Mucosa of descending colon (tissue), 3 donors: ENCODE data around the gene TMEM164. TPM values are rescaled to one million over a fixed set of nuclear protein-coding genes. Genes with fewer than 3 reads are reported as not detected.

Source experiments
- ATAC-seq: fragments of 200-7000 bp; cut with Tn5 transposase; one replicate; pipeline ENCODE4 v1.9.1; 2020; ENCODE audit warnings: mild to moderate bottlenecking, moderate library complexity
- DNase-seq, 3 donors: peaks; one replicate each; pipeline ENCODE4 v3.0.0-alpha.2; 2020
- H3K36me3 ChIP-seq: fragments of 200-600 bp; one replicate; pipeline ENCODE4 v1.8.0; 2021; ENCODE audit warnings: low read depth, mild to moderate bottlenecking
- H3K4me1 ChIP-seq: fragments of 200-600 bp; one replicate; pipeline ENCODE4 v1.8.0; 2021; ENCODE audit warnings: low read depth, mild to moderate bottlenecking
- H3K4me3 ChIP-seq: fragments of 200-600 bp; one replicate; pipeline ENCODE4 v1.8.0; 2021; ENCODE audit warnings: mild to moderate bottlenecking
- H3K9me3 ChIP-seq: fragments of 200-600 bp; one replicate; pipeline ENCODE4 v1.8.0; 2021; ENCODE audit warnings: mild to moderate bottlenecking
- intact Hi-C, 2 donors: fragments of 100-400 bp; cut with DNase I in 1 of 2; cut with micrococcal nuclease in 1 of 2; formaldehyde crosslinking; loops; one replicate each; pipeline versions ENCODE4 v1.11.0 to v1.11.1; 2022; cut with DNase I, micrococcal nuclease
- total RNA-seq, 3 donors: library from RNA; stranded (reverse); fragmentation: NEBNext Ultra II Directional in 2 of 3; extraction: Animal tissue kit (Norgen Biotek cat#: 25700) in 2 of 3; gene quantifications; one replicate each; pipeline versions ENCODE4 v1.2.1 to v1.2.4, GENCODE V29; 2021 to 2023
- TF ChIP-seq, protein P1 (sequence below): fragments of 200-600 bp; IDR thresholded peaks from one replicate; pipeline ENCODE4 v1.8.0; 2022; ENCODE audit warnings: antibody characterized with exemption, mild to moderate bottlenecking
- donor health status: DM: no; HTN: no; CAD: no; lungs with moderate emphysema.
- donor health status: DM: no; HTN: no; CAD: no.
- donor health status: DM: no; HTN: yes; CAD: no.

TMEM164 gene
- total RNA-seq, 3 donors from 2014 or later, result 58.6 to 103 (median 95.4) TPM

DNA sequence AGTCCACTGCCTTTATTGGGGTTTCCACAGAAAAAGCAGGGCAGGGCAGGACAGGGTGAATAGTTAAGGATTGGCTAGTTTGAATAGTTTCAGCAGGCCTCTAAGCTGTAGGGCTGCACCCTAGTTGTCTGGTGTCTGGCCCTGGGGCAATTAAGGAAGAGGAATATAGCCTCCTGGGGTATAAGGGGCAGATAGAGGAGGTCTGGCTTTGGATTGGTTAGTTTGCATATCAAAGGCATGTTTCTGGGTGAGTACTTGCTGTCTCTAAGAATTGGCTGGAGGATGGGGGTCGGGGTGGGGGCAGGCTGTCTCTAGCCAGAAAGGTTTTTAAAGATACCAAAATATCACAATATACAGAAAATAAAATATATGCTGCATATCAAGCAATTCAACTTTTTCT lies 100.4 kb downstream of the TMEM164 start:
- intact Hi-C loops, result no loop called here
- TF ChIP-seq, protein P1, sequence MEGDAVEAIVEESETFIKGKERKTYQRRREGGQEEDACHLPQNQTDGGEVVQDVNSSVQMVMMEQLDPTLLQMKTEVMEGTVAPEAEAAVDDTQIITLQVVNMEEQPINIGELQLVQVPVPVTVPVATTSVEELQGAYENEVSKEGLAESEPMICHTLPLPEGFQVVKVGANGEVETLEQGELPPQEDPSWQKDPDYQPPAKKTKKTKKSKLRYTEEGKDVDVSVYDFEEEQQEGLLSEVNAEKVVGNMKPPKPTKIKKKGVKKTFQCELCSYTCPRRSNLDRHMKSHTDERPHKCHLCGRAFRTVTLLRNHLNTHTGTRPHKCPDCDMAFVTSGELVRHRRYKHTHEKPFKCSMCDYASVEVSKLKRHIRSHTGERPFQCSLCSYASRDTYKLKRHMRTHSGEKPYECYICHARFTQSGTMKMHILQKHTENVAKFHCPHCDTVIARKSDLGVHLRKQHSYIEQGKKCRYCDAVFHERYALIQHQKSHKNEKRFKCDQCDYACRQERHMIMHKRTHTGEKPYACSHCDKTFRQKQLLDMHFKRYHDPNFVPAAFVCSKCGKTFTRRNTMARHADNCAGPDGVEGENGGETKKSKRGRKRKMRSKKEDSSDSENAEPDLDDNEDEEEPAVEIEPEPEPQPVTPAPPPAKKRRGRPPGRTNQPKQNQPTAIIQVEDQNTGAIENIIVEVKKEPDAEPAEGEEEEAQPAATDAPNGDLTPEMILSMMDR, result no peak
- no peaks in the 10 kb centered on the region for H3K9me3 ChIP-seq
- H3K4me1 ChIP-seq, result no peaks in the 10 kb centered on the region
- ATAC-seq (no peak), DNase-seq (no peak)
- no peaks in the 10 kb centered on the region for H3K36me3 ChIP-seq
- no peak overlapping the region for H3K4me3 ChIP-seq

DNA sequence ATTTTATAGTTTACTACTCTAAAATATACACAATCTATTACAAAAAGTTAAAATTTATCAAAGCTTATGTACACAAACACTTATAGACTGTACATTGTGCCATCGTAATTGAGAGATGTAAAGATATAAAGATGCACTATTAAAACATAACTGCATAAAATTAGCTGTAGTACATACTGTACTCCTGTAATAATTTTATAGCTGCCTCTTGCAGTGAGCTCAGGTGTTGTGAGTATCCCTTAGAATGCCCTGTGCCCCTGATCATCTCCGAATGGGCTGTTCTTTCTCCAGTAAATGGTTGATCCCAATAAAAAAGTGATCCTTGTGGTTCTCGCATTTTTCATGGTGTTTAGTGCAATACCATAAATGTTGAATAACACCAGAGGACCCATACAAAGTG lies 101.2 kb downstream of the TMEM164 start:
- DNase-seq (no peak), ATAC-seq (peak; percentile 81)
- no peak overlapping the region for H3K4me3 ChIP-seq
- TF ChIP-seq, protein P1, result no peak
- no peaks in the 10 kb centered on the region for H3K4me1 ChIP-seq
- intact Hi-C loops, result no loop called here
- no peaks in the 10 kb centered on the region for H3K36me3 ChIP-seq
- H3K9me3 ChIP-seq, result no peaks in the 10 kb centered on the region

DNA sequence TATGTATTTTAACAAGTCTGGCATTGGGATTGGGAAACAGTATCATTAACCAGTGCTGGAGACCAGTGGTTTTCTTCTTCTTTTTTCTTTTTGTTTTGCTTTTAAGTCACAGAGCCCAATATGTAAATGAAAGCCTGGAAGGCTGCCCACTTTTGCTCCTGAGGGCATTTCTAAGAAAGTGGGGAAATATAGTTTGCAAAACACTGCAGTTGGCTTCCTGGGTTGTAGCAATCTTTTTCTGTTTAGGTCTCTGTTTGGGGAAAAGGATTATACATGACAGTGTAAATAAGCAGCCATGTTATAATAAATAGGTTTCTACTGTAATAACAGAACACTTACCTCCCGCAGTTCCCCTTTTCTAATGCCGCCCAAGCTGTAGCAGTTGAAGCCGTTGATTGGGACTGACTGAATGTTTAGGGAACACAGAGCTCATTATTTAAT lies 105.5 kb downstream of the TMEM164 start:
- Histone ChIP-seq H3K4me1 (no peaks in the 10 kb centered on the region), H3K4me3 (no peak overlapping the region), H3K9me3 (no peaks in the 10 kb centered on the region), H3K36me3 (no peaks in the 10 kb centered on the region)
- TF ChIP-seq, protein P1, result no peak
- DNase-seq (no peak), ATAC-seq (no peak)
- intact Hi-C loops, result no loop called here

DNA sequence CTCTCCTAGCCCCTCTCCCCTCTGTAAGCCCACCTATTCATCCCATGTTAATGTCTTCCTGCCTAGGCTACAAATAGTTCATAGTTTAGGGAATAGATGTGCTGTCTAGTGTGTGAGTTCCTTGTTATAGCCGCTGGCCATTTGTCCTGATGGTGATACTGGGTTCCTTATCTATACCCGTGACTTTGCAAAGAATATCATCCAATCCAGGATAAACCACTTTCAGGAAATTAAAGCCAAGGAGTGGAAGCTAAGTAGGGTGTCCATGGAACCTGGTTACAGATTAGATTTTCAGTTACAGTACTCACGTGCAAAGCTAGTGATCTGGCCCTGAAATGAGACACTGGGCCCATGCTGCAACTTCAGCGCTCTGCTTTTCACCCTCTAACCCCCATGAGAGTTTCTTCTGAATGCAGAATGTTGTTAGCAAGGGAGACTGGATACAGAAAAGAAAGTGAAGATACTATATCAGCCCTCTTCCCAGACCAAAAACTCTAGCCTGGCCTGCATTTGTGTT lies 111.4 kb downstream of the TMEM164 start:
- Histone ChIP-seq H3K4me3 (no peak overlapping the region), H3K36me3 (no peaks in the 10 kb centered on the region), H3K9me3 (no peaks in the 10 kb centered on the region), H3K4me1 (no peaks in the 10 kb centered on the region)
- intact Hi-C loops, result no loop called here
- DNase-seq, result no peak
- TF ChIP-seq, protein P1, result no peak
- no peak for ATAC-seq

DNA sequence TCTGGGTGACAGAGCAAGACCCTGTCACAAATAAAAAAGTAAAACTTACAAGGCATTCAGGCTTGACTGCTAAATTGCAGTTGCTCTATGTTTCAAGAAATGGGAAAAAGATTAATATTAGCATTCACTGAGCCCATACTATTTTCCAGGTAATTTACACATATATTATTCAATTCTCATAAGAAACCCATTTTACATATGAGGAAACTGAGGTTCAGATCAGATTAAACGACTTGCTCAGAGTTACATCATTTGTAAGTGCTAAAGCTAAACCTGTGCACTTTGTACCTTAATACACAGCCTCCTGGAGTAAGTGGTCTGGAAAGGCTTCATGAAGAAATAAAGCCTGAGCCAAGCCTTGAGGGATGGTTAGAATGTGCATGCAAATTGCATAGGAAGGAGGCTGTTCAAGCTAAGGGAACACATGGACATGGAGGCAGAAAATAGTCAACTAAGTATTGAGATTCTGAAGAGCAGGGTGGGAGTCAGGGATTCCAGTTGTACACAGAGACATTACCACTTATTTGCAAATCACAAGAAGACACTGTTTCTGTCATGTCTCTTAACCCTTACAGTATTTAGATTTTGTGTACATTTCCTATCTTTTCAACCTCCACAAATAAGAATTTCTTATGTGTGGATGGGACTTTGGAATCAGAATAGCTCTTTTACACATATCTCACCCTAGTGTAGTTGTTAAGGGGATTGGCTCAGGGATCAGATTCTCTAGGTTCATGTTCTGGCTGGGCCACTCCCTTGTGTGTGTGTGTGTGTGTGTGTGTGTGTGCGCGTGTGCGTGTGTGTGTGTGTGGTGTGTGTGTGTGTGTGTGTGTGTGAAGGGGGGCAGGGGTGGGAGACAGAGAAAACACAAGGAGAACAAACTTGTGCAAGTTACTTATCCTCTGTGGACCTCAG lies 113.4 kb downstream of the TMEM164 start:
- ATAC-seq (peak; percentile 52), DNase-seq (no peak)
- H3K9me3 ChIP-seq, result no peaks in the 10 kb centered on the region
- TF ChIP-seq, protein P1, result no peak
- intact Hi-C loops, result no loop called here
- no peaks in the 10 kb centered on the region for H3K4me1 ChIP-seq
- H3K4me3 ChIP-seq, result no peak overlapping the region
- H3K36me3 ChIP-seq, result no peaks in the 10 kb centered on the region
